Right renal cortex interstitium (tissue), 3 donors: Measurements from ENCODE around the gene SGPL1. TPM values are rescaled to one million over a fixed set of nuclear protein-coding genes. Genes with fewer than 3 reads are reported as not detected.

Source experiments
- DNase-seq, 3 donors: peaks; one replicate each; pipeline ENCODE4 v3.0.0-alpha.2; 2013; ENCODE audit warnings: low read depth in 3 of 3, low spot score in 2 of 3
- polyA plus RNA-seq, 3 donors: library from polyadenylated mRNA; unstranded; fragments of 120-200 nt; gene quantifications; one replicate each; pipeline ENCODE4 v1.2.1, GENCODE V29; 2013; ENCODE audit not compliant: insufficient read length in 3 of 3

The SGPL1 gene
- polyA plus RNA-seq, 3 donors, result 59.5 to 66.8 (median 60.0) TPM

GRCh38 chr10:70779511-70780369, 36.0 kb upstream of the SGPL1 start:
- DNase-seq, result no peak

DNA sequence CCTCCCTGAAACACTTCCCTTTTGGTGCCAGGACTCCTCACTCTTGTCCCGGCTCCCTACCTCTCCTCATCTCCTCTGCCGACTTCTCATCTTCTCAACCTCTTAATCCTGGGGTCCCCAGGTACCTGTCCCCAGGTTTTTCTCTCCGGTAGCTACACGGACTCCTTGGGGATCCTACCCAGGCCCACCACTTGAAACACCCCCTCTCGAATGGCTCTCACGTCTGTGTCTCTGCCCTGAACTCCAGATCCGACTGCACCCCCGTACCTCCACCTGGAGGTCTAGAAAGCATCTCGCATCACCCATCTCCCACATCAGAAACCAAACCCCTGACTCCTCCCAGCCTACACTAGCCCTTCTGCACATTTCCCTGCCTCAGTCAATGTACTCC, 35.4 kb upstream of the SGPL1 start:
- DNase-seq, result no peak

- no peak for DNase-seq
Observed at GRCh38 chr10:70780772-70781171, 35.0 kb upstream of the SGPL1 start.

DNA sequence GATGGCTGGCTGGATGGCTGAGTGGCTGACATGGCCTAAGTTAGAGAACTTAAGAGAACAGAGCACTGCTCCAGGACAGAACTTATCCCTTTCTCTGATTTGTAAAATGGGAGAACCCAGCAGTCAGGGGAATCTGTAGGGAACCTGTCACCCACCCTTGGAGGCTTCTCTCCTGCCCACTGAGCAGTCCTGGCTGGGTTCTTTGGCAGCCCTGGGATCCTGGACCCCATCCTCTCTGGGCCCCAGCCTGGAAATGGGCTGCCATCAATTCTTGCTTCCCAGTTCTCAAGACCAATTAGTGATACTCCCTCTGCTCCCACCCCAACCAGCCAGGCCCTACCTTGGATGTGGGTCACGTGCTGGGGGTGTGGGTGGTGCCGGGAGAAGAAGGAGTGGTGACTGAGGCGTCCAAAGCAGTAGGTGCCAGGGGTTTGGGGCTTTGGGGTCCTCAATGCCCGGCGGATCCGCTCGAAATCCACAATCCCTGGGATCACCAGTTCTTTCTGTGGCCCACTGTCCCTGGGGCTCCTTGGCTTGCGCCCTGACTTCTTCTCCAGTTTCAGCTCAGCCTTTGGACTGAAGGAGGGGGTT, 34.2 kb upstream of the SGPL1 start:
- DNase-seq, result no peak

DNA sequence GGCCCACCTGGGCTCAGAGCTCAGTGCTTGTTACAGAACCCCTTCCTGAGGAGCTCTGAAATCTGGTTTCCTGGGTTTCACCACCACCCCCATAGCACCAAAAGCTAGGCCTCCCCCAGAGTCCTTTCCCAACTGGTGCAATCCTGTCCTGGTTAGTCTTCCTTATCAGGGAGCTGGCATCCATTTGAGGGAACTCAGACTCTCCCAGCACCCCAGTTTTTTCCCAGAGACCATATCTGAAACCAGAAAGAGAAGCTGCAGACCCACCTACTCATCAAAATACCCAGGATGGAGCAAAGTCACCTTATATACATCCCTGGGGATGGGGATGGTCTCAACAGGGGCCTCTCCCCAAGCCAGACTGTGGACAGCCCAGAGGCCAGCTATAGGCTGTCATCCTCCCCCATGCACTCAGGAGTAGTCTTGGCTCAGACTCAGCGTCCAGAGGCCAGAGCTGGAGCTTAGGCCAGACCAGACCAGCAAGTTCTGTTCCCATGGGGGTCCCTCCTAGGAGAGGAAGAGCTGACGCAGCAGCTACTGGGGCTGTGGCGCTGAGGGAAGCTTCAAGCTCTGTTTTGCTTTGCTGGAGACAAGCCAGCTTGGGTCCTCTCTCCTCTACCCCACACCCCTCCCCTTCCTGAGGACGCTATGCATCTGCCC, 33.5 kb upstream of the SGPL1 start:
- DNase-seq, result no peak

- DNase-seq, result no peak
Observed at GRCh38 chr10:70782746-70783680, 32.7 kb upstream of the SGPL1 start.

DNA sequence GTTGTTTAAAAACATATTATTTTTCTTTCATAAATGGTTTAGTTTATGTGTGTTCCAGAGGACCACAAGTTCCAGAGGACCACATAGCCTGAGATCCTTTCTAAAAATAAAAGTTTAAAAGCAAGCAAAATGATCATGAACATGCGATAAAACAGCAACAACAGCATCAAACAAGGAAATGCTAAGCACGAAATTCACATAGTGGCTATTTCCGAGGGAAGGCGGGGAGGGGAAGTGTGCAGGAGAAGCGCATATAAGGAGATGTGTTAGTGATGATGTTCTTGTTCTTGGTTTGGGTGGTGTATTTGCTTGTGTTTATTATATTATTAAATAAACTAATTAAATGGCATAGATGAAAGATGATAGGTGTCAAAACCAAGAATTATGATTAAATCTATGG, 31.7 kb upstream of the SGPL1 start:
- no peak for DNase-seq

GRCh38 chr10:70784471-70784870, 31.3 kb upstream of the SGPL1 start:
- no peak for DNase-seq

GRCh38 chr10:70785190-70785589, 30.6 kb upstream of the SGPL1 start, which contains the start of gene TBATA:
Gene TBATA (minus strand): TSS chr10:70785377. CDS start chr10:70783379, 1,998 bp downstream.
- DNase-seq, result no peak

DNA sequence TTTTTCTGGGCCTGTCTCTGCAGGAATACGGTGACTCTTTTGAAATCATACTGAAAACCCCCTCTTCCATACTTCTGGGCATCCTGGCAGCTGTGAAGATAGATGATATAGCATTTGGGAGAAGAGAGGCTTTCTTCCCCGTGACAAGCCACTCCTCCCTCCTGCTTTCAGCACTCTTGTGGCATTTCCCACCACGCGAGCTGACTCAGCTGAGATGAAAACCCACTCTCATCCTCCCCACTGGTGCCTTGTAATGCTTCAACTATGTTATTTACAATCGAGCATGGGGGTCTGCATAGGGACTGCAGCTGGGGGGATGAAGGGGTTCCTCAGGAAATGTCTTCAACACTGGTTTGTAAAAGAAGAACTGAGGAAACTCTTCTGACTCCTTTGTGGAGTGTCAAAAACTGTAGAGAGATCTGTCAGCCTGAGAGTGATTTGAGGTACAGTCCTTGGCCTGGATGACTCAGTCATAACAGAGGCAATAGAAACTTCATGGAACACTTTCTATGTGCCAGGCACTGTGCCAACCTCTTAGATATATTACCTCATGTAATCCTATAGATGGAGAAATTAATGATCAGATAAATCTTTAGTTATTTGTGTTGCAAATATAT, 28.8 kb upstream of the SGPL1 start:
- DNase-seq, result no peak

GRCh38 chr10:70791386-70792039, 24.2 kb upstream of the SGPL1 start:
- no peak for DNase-seq

DNA sequence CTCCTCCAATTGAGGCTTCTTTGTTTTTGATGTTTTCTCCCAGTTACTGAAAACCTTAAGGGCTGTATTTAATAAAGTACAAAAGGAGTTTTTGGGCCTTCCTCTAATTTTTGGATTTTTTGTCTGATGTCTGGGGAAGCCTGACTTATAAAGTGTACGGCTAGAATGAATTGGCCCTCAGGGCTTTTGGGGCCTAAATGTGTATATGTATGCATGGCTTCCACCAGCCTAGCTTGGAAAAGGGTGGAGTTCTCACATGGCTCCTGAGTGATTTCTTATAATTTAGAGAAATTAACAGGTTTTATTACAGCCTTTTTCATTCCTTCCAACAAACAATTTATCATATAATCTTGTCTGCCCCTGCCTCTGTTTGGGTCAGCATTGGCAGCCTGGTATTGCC, 20.1 kb upstream of the SGPL1 start:
- no peak for DNase-seq

GRCh38 chr10:70797840-70798239, 17.9 kb upstream of the SGPL1 start:
- DNase-seq, result no peak

GRCh38 chr10:70799124-70799523, 16.6 kb upstream of the SGPL1 start:
- DNase-seq, result no peak

DNA sequence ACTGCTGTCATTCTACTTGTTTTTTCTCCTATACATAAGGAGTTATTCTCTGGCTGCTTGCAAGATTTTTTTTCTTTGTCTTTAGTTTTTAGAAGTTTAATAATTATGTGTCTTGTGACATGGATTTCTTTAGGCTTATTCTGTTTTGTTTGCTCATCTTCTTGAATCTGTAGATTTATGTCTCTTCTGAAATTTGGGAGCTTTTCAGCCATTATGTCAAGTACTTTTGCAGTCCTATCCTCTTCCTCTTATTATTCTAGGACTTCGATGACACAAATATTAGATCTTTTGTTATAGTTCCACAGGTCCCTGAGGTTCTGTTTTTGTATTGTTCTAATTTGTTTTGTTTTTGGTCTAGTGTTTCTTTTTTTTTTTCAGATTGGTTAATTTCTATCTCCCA, 13.9 kb upstream of the SGPL1 start:
- DNase-seq, result no peak

DNA sequence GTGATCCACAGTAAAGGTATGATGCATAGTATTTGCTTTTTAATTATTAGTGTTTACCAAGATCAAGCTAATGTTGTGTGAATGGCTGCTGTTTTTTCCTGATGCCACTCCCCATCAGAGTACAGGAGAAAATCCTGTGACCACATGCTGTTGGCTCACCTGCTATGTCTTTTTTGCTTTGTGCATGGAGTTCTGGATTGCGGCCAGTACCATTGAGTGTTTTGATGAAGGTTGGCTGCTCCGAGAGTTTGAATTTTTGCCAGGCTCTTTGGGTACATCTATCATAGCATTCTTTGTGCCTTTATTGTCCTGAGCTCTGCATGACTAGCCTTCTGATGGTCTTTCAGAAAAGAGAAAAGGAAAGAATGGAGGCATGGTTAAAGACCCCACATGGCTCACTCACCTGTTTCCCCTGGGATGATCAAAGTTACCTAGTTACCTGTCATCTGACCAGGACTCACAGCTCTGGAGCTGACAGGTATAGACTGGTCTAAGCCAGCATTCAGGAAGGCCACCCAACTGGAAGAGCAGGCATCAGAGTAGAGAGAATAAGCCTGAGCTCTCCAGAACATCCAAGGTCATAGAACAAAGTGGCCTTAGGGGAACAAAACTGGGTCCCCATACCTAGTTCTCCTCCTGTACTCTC, 11.8 kb upstream of the SGPL1 start:
- DNase-seq, result no peak

DNA sequence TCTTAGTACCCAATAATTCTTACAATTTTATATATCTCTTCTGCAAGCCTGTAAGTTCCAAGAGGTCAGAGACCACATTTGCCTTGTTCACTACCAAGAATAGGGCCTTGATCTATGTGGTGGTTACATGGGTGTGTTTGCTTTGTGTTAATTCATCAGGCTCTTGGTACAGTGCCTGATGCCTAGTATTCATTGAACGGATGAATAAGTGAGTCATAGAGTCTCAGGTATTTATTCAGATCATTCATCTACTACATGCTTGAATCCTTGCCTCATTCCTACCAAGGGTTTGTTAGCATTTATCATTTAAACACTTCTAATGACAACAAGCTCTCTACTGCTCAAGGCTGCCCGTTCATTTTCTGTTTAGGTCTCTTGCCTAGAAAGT, 11.3 kb upstream of the SGPL1 start:
- no peak for DNase-seq

DNA sequence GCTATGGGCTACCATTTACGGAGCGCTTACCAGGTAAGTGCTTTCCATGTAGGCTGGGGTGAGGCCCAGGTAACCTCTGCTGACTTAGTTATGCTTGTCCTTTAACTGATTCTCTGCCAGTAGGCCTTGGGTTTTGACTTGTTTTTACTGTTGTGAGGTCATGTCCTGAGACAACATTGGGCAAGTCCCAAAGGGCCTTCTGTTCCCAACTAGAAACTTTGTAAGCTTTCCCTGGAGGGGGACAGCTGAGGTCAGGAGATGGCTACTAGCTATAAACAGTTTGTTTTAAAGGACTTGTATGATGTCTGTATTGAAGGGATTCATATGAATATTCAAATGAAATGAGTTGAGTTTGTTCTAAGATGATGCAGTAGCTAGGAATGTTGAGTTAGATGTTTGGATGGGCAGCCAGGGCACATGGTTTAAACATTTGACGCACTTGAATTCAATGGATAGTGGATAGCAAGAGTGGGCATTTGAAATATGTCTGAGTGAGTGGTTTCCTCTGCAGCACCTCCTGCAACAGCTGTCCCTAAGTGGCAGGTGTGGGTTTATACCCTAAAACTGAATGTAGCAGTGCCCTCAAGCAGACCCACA, 10.0 kb upstream of the SGPL1 start:
- DNase-seq, result no peak

DNA sequence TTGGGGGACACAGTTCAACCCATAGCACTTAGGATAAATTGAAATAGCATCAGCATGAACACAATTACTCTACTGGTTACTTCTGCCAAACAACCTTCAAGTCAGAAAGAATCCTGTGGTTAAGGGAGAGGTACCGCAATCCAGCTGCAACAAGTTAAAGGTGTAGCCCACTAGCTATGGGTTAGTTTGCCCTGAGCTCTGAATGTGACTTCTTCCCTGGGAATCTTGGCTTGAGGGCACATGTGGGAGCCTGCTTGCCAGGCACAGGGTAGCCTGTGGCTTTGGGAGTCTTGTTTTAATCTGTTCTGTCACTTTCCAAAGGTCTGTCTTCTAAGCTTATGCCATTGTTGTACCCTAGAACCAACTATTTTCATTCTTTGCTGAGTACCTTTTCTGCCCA, 8.9 kb upstream of the SGPL1 start:
- DNase-seq, result no peak
